Fibroblast of the conjunctiva (primary cell): ENCODE measurements around the gene GPX4.
A peak's percentile ranks its signal among the peaks of the same experiment; 100 is the strongest.

Experiments used
- DNase-seq: peaks from one replicate; pipeline ENCODE4 v3.0.0-alpha.2; 2010; ENCODE audit warnings: low read depth

GPX4 gene

GRCh38 chr19:1149259-1150045, 45.7 kb downstream of the GPX4 start:
- DNase-seq: no peak

GRCh38 chr19:1150333-1151036, 46.7 kb downstream of the GPX4 start:
- no peak for DNase-seq

GRCh38 chr19:1151037-1151724, 47.4 kb downstream of the GPX4 start:
- DNase-seq: no peak

- no peak for DNase-seq
These were observed 48.3 kb downstream of the GPX4 start for GRCh38 chr19:1151917-1152587.

GRCh38 chr19:1153891-1154730, 50.3 kb downstream of the GPX4 start:
- DNase-seq: no peak

- peak; percentile 61 for DNase-seq
These were observed 51.0 kb downstream of the GPX4 start for GRCh38 chr19:1154731-1155351.

GRCh38 chr19:1155352-1156304, 51.8 kb downstream of the GPX4 start:
- no peak for DNase-seq
